Right atrium auricular region (tissue), 2 donors: ENCODE results near the gene C1orf74. TPM values are rescaled to one million over a fixed set of nuclear protein-coding genes. Genes with fewer than 3 reads are reported as not detected.
"Not testable (repeated sequence)": the region's sequence is repeated elsewhere in the genome, so short reads cannot be mapped to it uniquely, and the experiment has no call there.

Source experiments
- DNase-seq: peaks from one replicate; pipeline ENCODE4 v3.0.0-alpha.2; 2019; ENCODE audit warnings: low spot score
- H3K27ac ChIP-seq, 2 donors: fragments of 200-600 bp; sonication (generic); 1 replicate in 1 of 2; 2 replicates in 1 of 2; pipeline ENCODE4 v1.5.1; 2016 to 2019
- H3K27me3 ChIP-seq, 2 donors: fragments of 200-600 bp; sonication (generic); one replicate each; pipeline versions ENCODE4 v1.5.1 to v1.6.0; 2017 to 2019
- H3K36me3 ChIP-seq: fragments of 200-600 bp; sonication (generic); one replicate; pipeline ENCODE4 v1.5.1; 2016
- H3K4me1 ChIP-seq, 2 donors: fragments of 200-600 bp; sonication (generic); one replicate each; pipeline versions ENCODE4 v1.5.1 to v1.6.0; 2017 to 2019
- H3K4me3 ChIP-seq, 2 donors: fragments of 200-600 bp; sonication (generic); 1 replicate in 1 of 2; 2 replicates in 1 of 2; pipeline ENCODE4 v1.5.1; 2017 to 2019; ENCODE audit warnings: mild to moderate bottlenecking in 1 of 2, moderate library complexity in 1 of 2
- H3K9me3 ChIP-seq, 2 donors: fragments of 200-600 bp; sonication (generic); one replicate each; pipeline ENCODE4 v1.5.1; 2019
- total RNA-seq, 2 donors: library from RNA; depleted of rRNA; stranded (reverse); fragments of >200 nt; gene quantifications; one replicate each; pipeline ENCODE4 v1.1.0, GENCODE V29; 2016
- TF ChIP-seq, protein P1 (sequence below), 2 donors: fragments of 200-600 bp; sonication (generic); IDR thresholded peaks; one replicate each; pipeline ENCODE4 v1.5.1; 2019; ENCODE audit warnings: antibody characterized with exemption in 2 of 2

Gene C1orf74
- total RNA-seq, 2 donors from 2014 or later, result 1.6 to 1.7 TPM

DNA sequence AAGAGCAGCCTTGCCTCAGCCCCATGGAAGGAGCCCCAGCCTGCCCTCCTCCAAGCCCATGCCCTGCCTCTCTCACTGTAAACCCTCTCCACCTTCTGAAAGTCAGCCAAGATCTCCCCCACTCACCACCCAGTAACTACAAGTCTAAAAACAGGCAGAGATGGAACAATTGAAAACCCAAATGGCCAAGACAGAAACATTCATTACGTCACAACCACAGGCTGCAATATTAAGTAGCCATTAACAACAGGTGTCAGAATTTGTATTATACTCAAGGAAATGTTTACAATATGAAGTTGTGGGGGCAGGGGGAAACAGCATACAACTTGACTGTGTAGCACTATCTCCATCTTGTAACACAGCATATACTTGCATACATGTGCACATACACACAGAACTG, 19.2 kb upstream of the C1orf74 start:
- DNase-seq, result no peak
- Histone ChIP-seq H3K36me3 (no peaks in the 10 kb centered on the region), H3K27me3 (no peaks in the 10 kb centered on the region), H3K27ac (no peak overlapping the region), H3K4me3 (no peak overlapping the region), H3K4me1 (peaks cover 0 to 38% of the 10 kb centered on the region in 2 donors), H3K9me3 (no peaks in the 10 kb centered on the region)
- TF ChIP-seq, protein P1, sequence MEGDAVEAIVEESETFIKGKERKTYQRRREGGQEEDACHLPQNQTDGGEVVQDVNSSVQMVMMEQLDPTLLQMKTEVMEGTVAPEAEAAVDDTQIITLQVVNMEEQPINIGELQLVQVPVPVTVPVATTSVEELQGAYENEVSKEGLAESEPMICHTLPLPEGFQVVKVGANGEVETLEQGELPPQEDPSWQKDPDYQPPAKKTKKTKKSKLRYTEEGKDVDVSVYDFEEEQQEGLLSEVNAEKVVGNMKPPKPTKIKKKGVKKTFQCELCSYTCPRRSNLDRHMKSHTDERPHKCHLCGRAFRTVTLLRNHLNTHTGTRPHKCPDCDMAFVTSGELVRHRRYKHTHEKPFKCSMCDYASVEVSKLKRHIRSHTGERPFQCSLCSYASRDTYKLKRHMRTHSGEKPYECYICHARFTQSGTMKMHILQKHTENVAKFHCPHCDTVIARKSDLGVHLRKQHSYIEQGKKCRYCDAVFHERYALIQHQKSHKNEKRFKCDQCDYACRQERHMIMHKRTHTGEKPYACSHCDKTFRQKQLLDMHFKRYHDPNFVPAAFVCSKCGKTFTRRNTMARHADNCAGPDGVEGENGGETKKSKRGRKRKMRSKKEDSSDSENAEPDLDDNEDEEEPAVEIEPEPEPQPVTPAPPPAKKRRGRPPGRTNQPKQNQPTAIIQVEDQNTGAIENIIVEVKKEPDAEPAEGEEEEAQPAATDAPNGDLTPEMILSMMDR (IDR thresholded peaks at IDR 0.05), result no peak

DNA sequence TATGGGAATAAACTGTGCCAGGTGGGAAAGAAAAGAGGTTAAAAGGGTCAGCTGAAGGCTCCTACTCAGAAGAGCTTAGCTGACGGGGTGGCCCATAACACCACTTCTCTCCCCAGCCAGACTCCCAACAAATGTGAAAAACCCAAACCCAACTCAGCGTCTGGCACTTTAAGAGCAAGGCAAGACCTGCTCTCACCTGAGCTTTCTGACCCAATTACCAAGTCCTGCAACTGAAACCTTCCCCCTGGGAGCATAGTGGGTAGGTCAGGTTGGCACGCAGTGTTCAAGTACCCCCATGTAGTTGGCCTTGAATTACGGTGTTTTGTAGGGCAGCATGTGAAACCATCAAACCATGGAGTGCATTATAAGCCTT, 18.4 kb upstream of the C1orf74 start:
- TF ChIP-seq, protein P1 (IDR thresholded peaks at IDR 0.05), result no peak
- no peak for DNase-seq
- no peak overlapping the region for H3K4me3 ChIP-seq
- no peaks in the 10 kb centered on the region for H3K27me3 ChIP-seq
- peaks cover 0 to 33% of the 10 kb centered on the region in 2 donors for H3K4me1 ChIP-seq
- no peaks in the 10 kb centered on the region for H3K36me3 ChIP-seq
- H3K27ac ChIP-seq, result peak overlapping the region; percentile 64 to 83
- H3K9me3 ChIP-seq, result no peaks in the 10 kb centered on the region

DNA sequence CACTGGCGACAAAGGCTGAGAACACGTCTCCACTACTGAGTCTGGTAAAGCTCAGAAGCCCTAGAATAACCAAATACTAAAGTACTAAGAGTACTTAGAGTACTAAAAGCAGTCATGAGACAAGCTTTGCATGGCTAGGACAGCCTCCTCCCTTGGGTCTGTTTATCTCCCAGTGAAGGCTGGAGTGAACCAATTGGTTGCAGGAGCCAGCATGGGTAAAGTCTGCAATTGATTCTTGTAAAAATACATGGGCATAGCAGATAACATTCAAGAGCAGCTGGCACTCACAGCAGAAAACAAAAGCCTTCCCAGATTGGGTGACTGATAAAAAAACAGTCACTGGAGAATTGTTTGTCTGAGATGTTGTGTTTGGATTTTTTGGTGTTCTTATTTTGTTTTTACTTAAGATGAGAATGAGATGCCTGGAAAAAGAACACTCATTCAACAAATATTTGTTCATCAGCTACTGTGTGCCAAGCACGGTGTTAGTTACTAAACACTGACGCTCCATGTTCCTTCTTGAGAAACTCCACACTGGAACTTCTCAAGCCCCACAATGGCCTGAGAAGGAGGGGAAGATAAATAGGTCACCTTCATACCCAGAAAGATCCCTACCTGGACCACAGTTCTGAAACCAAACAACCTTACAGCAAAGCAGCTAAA, 17.9 kb upstream of the C1orf74 start:
- Histone ChIP-seq H3K36me3 (no peaks in the 10 kb centered on the region), H3K4me3 (peak overlapping the region; percentile 2 to 5), H3K27me3 (no peaks in the 10 kb centered on the region), H3K27ac (peak overlapping the region; percentile 64 to 83), H3K9me3 (no peaks in the 10 kb centered on the region), H3K4me1 (peaks cover 0 to 30% of the 10 kb centered on the region in 2 donors)
- DNase-seq, result no peak
- TF ChIP-seq, protein P1 (IDR thresholded peaks at IDR 0.05), result no peak

DNA sequence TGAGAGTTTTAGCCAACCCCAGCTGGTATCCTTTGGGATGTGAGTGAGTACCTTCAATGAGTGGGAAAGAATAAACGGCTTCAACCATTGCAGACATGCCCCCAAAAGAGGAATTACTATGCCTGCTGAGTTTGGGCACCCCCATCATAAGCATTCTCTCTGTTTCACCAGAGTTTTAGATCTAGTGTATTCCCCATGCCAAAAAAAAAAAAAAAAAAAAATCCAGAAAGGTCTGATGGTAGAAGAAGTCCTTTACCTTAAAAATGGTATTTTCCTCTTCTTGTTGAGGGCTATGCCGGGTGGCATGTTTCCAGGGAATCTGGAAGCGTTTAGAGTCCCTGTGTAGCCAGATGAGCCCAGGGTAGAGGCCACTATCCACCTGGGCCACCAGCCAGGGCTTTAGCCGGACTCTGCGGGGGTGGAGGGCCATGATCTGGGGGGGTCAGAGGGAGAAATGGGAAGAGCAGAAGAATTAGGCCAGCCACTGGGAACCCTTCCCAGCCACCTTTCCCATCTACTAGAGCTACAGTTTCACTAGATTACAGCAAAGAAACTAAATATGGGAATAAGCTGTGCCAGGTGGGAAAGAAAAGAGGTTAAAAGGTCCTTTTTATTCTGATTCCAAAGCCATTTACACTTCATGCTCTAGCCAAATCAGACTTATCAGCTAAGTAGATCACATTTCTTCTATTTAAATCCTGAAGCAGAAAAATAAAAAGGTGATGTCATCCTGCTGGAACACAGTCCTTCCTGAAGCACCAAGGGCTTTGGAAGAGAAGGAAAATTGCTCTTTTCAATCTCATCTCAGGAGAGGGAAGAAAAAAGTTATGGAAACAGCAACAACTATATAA, 16.9 kb upstream of the C1orf74 start:
- DNase-seq, result no peak
- TF ChIP-seq, protein P1 (IDR thresholded peaks at IDR 0.05), result no peak
- no peaks in the 10 kb centered on the region for H3K9me3 ChIP-seq
- peak overlapping the region; percentile 64 to 83 for H3K27ac ChIP-seq
- H3K27me3 ChIP-seq, result no peaks in the 10 kb centered on the region
- no peaks in the 10 kb centered on the region for H3K36me3 ChIP-seq
- H3K4me3 ChIP-seq, result peak overlapping the region; percentile 2 to 5
- H3K4me1 ChIP-seq, result peaks cover 0 to 25% of the 10 kb centered on the region in 2 donors

DNA sequence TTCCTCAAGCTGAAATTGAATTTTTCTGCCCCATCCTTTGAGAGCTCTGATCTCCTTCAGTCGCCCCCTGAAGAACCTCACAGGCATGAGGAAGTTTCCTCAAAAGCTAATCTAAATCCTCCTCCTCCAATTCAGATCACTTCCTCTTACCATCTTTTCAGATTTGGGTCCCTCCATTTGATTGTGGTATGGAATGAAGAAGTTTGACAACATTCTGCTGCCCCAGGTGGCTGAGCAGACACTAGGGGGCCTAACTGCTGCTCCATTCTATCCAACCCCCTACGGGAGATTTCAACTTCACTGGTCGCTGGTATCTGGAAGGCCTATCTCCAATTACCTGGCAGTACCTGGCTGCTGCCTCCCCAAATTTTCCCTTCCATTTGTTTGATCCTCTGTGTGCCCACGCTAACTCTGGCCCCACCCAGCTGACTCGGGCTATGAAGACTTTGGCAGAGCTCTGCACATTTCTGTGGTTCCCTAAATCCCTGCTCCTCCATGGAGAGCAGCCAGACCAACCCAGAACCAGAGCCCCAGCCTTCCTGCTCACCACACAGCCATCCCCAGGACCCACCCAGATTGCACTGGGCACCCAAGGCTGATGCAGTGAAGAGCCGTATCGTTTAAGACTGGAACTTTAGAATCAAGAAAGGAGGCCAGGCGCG, 13.8 kb upstream of the C1orf74 start:
- Histone ChIP-seq H3K27ac (no peak overlapping the region), H3K27me3 (no peaks in the 10 kb centered on the region), H3K4me3 (no peak overlapping the region), H3K9me3 (no peaks in the 10 kb centered on the region), H3K4me1 (peaks cover 0 to 18% of the 10 kb centered on the region in 2 donors), H3K36me3 (peaks cover 9% of the 10 kb centered on the region)
- TF ChIP-seq, protein P1 (IDR thresholded peaks at IDR 0.05), result no peak
- DNase-seq, result no peak

DNA sequence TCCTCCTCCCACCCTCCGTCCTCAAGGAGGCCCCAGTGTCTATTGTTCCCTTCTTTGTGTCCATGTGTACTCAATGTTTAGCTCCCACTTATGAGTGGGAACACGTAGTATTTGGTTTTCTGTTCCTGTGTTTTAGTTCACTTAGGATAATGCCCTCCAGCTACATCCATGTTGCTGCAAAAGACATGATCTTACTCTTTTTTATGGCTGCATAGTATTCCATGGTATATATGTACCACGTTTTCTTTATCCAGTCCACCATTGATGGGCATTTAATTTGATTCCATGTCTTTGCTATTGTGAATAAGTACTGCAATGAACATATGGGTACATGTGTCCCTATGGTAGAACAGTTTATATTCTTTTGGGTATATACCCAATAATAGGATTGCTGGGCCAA, 9.4 kb upstream of the C1orf74 start:
- H3K36me3 ChIP-seq, result peaks cover 32% of the 10 kb centered on the region
- H3K9me3 ChIP-seq, H3K27me3 ChIP-seq, H3K4me3 ChIP-seq, H3K27ac ChIP-seq, H3K4me1 ChIP-seq, DNase-seq: not testable (repeated sequence)
